Natural killer cell (primary cell): ENCODE data around the gene NRIP1. TPM values are rescaled to one million over a fixed set of nuclear protein-coding genes. Genes with fewer than 3 reads are reported as not detected.

Experiments used
- ATAC-seq, 3 donors: fragments of 150-1000 bp in 2 of 3; fragments of 200-7000 bp in 1 of 3; cut with Tn5 transposase; 1 replicate in 1 of 3; 2 replicates in 2 of 3; pipeline ENCODE4 v1.10.0; 2021; ENCODE audit warnings: mild to moderate bottlenecking in 2 of 3, moderate library complexity in 2 of 3
- DNase-seq, 2 donors: peaks; one replicate each; pipeline versions ENCODE4 v3.0.0 to v3.0.0-alpha.2; 2013 to 2021; ENCODE audit warnings: mixed read lengths in 1 of 2
- H3K27ac ChIP-seq: one replicate; pipeline ENCODE4 v1.5.1; 2013; ENCODE audit warnings: mild to moderate bottlenecking, low read length
- H3K27me3 ChIP-seq: one replicate; pipeline ENCODE4 v1.6.1; 2013; ENCODE audit warnings: low read length; ENCODE audit not compliant: control insufficient read depth, insufficient read depth
- H3K36me3 ChIP-seq: one replicate; pipeline ENCODE4 v1.6.1; 2013; ENCODE audit warnings: low read length; ENCODE audit not compliant: control insufficient read depth, insufficient read depth
- H3K4me1 ChIP-seq: one replicate; pipeline ENCODE4 v1.6.1; 2013; ENCODE audit warnings: low read length; ENCODE audit not compliant: control insufficient read depth, insufficient read depth
- H3K4me3 ChIP-seq: one replicate; pipeline ENCODE4 v1.5.1; 2013; ENCODE audit warnings: low read length
- H3K9me3 ChIP-seq: one replicate; pipeline ENCODE4 v1.6.1; 2013; ENCODE audit warnings: low read length; ENCODE audit not compliant: control insufficient read depth, insufficient read depth
- H3K27ac Mint-ChIP-seq, 2 donors: one replicate each; pipeline ENCODE4 v1.8.0; 2022; ENCODE audit warnings: mild to moderate bottlenecking in 2 of 2, mixed read lengths in 2 of 2, moderate library complexity in 1 of 2
- H3K27me3 Mint-ChIP-seq, 2 donors: one replicate each; pipeline ENCODE4 v1.8.0; 2022; ENCODE audit warnings: low read depth in 2 of 2, mixed read lengths in 2 of 2
- H3K36me3 Mint-ChIP-seq: one replicate; pipeline ENCODE4 v1.8.0; 2022; ENCODE audit warnings: mixed read lengths
- H3K4me1 Mint-ChIP-seq, 2 donors: one replicate each; pipeline ENCODE4 v1.8.0; 2022; ENCODE audit warnings: mixed read lengths in 2 of 2
- H3K4me3 Mint-ChIP-seq: one replicate; pipeline ENCODE4 v1.8.0; 2022; ENCODE audit warnings: mild to moderate bottlenecking, moderate library complexity, mixed read lengths
- H3K9me3 Mint-ChIP-seq, 2 donors: one replicate each; pipeline ENCODE4 v1.8.0; 2022; ENCODE audit warnings: mixed read lengths in 2 of 2
- CTCF ChIP-seq: fragments of 200-600 bp; IDR thresholded peaks from one replicate; pipeline ENCODE4 v1.8.0; 2022; ENCODE audit warnings: antibody characterized with exemption
- WGBS: methylation state at CpG from one replicate; pipeline ENCODE4 v1.1.7; 2013; ENCODE audit warnings: missing lambda C conversion rate; ENCODE audit not compliant: insufficient coverage; 5-methylcytosine and 5-hydroxymethylcytosine counted together
- intact Hi-C: fragments of 100-400 bp; cut with micrococcal nuclease; formaldehyde crosslinking; loops from one replicate; pipeline ENCODE4 v1.14.2; 2022
- total RNA-seq, 4 donors: library from RNA; stranded (reverse); fragments of 120-200 nt in 1 of 4; gene quantifications; one replicate each; pipeline versions ENCODE4 v1.2.3 to v1.2.4, GENCODE V29; 2013 to 2022

NRIP1 gene
- total RNA-seq, 3 donors from 2014 or later (not counting 1 experiment from before 2014, with no cell fraction given) = 42.4 to 46.8 (median 42.6) TPM

- H3K27me3 Mint-ChIP-seq = no peaks in the 10 kb centered on the region
Measured at GRCh38 chr21:15028186-15028585, 36.6 kb downstream of the NRIP1 start.

GRCh38 chr21:15027056-15027455 is 37.7 kb downstream of the NRIP1 start:
- no peaks in the 10 kb centered on the region for H3K36me3 Mint-ChIP-seq
- no peak for TF ChIP-seq CTCF
- Histone ChIP-seq H3K4me3 (no peak overlapping the region), H3K4me1 (peaks cover 3% of the 10 kb centered on the region), H3K36me3 (no peaks in the 10 kb centered on the region), H3K9me3 (no peaks in the 10 kb centered on the region), H3K27me3 (no peaks in the 10 kb centered on the region), H3K27ac (no peak overlapping the region)
- peaks cover 42 to 60% of the 10 kb centered on the region in 2 donors for H3K4me1 Mint-ChIP-seq
- WGBS = 82% methylated on average over 2 of the region's 5 CpGs
- no peak overlapping the region for H3K27ac Mint-ChIP-seq
- no peak overlapping the region for H3K4me3 Mint-ChIP-seq
- H3K27me3 Mint-ChIP-seq = no peaks in the 10 kb centered on the region
- ATAC-seq (no peak), DNase-seq (no peak)
- H3K9me3 Mint-ChIP-seq = no peaks in the 10 kb centered on the region
- intact Hi-C loops = no loop called here

More at GRCh38 chr21:15028186-15028585, 36.6 kb downstream of the NRIP1 start:
- peaks cover 43 to 61% of the 10 kb centered on the region in 2 donors for H3K4me1 Mint-ChIP-seq
- no peak for ATAC-seq
- H3K27me3 ChIP-seq = no peaks in the 10 kb centered on the region
- no peak overlapping the region for H3K4me3 Mint-ChIP-seq
- WGBS = no CpG with 5 or more reads among the region's 3 CpGs
- H3K9me3 Mint-ChIP-seq = no peaks in the 10 kb centered on the region
- no peak for TF ChIP-seq CTCF
- no peak overlapping the region for H3K27ac ChIP-seq
- H3K36me3 Mint-ChIP-seq = no peaks in the 10 kb centered on the region
- no peak overlapping the region for H3K27ac Mint-ChIP-seq
- no peaks in the 10 kb centered on the region for H3K9me3 ChIP-seq
- H3K4me1 ChIP-seq = peaks cover 3% of the 10 kb centered on the region
- no peak for DNase-seq
- no peak overlapping the region for H3K4me3 ChIP-seq
- no peaks in the 10 kb centered on the region for H3K36me3 ChIP-seq
- intact Hi-C loops = no loop called here

GRCh38 chr21:15026370-15026769 is 38.4 kb downstream of the NRIP1 start:
- no peaks in the 10 kb centered on the region for H3K27me3 ChIP-seq
- no peaks in the 10 kb centered on the region for H3K36me3 Mint-ChIP-seq
- H3K27ac Mint-ChIP-seq = no peak overlapping the region
- intact Hi-C loops = no loop called here
- H3K9me3 Mint-ChIP-seq = no peaks in the 10 kb centered on the region
- H3K9me3 ChIP-seq = no peaks in the 10 kb centered on the region
- ATAC-seq = no peak
- TF ChIP-seq CTCF = no peak
- peaks cover 3% of the 10 kb centered on the region for H3K4me1 ChIP-seq
- no CpG with 5 or more reads among the region's 2 CpGs for WGBS
- no peak overlapping the region for H3K4me3 Mint-ChIP-seq
- peaks cover 45 to 60% of the 10 kb centered on the region in 2 donors for H3K4me1 Mint-ChIP-seq
- H3K27me3 Mint-ChIP-seq = no peaks in the 10 kb centered on the region
- no peak overlapping the region for H3K27ac ChIP-seq
- H3K4me3 ChIP-seq = no peak overlapping the region
- DNase-seq = no peak
- H3K36me3 ChIP-seq = no peaks in the 10 kb centered on the region

GRCh38 chr21:15023776-15024175 is 41.0 kb downstream of the NRIP1 start:
- H3K27me3 Mint-ChIP-seq = no peaks in the 10 kb centered on the region

More at GRCh38 chr21:15023776-15024175, 41.0 kb downstream of the NRIP1 start:
- H3K36me3 Mint-ChIP-seq = no peaks in the 10 kb centered on the region
- no peak overlapping the region for H3K27ac Mint-ChIP-seq
- peaks cover 38 to 53% of the 10 kb centered on the region in 2 donors for H3K4me1 Mint-ChIP-seq
- Histone ChIP-seq H3K36me3 (no peaks in the 10 kb centered on the region), H3K27me3 (no peaks in the 10 kb centered on the region), H3K4me3 (no peak overlapping the region), H3K9me3 (no peaks in the 10 kb centered on the region), H3K4me1 (no peaks in the 10 kb centered on the region), H3K27ac (no peak overlapping the region)
- intact Hi-C loops = no loop called here
- H3K4me3 Mint-ChIP-seq = no peak overlapping the region
- no peaks in the 10 kb centered on the region for H3K9me3 Mint-ChIP-seq
- DNase-seq (no peak), ATAC-seq (no peak)
- WGBS = 87% methylated on average over 3 of the region's 5 CpGs
- TF ChIP-seq CTCF = no peak
